ENCODE data around the gene ITIH5. TPM values are rescaled to one million over a fixed set of nuclear protein-coding genes. Genes with fewer than 3 reads are reported as not detected.

The ITIH5 gene
- total and polyA plus RNA-seq, 2 of the 13 experiments (the other 11 are each of a cell fraction or from before 2014, with no cell fraction given), result 4.7 to 8.9 TPM

GRCh38 chr10:7686351-7687171 is 19.8 kb upstream of the ITIH5 start (continued):
- TF ChIP-seq ZNF468 (CRISPR knock-in tag; IDR thresholded peaks at IDR 0.05) (no peak), ZNF460 (CRISPR knock-in tag; IDR thresholded peaks at IDR 0.05; ENCODE audit: borderline replicate concordance) (no peak), ZBTB14 (CRISPR knock-in tag; IDR thresholded peaks at IDR 0.05) (no peak), NR2F2 (IDR thresholded peaks at IDR 0.05; ENCODE audit: borderline replicate concordance, low read depth) (peak; percentile 95), IRF1 (CRISPR knock-in tag; IDR thresholded peaks at IDR 0.05; ENCODE audit: low read depth) (no peak), ZNF670 (CRISPR knock-in tag; IDR thresholded peaks at IDR 0.05; ENCODE audit: borderline replicate concordance) (no peak), ZNF781 (CRISPR knock-in tag; IDR thresholded peaks at IDR 0.05; ENCODE audit: borderline replicate concordance, not compliant biosample characterization) (no peak), SRF (IDR thresholded peaks at IDR 0.05; ENCODE audit: low read depth, low read length) (no peak), ZFP90 (CRISPR knock-in tag; IDR thresholded peaks at IDR 0.05; ENCODE audit: borderline replicate concordance) (no peak; the same call in 1 of the 2 replicates), PCBP2 (optimal IDR thresholded peaks at IDR 0.05; ENCODE audit: low read depth, low read length, poor library complexity, severe bottlenecking) (no peak), DBP (CRISPR knock-in tag; IDR thresholded peaks at IDR 0.05; ENCODE audit: not compliant biosample characterization) (no peak), ZNF678 (CRISPR knock-in tag; IDR thresholded peaks at IDR 0.05) (no peak), ZNF687 (CRISPR knock-in tag; IDR thresholded peaks at IDR 0.05) (no peak), SMARCE1 (IDR thresholded peaks at IDR 0.05; ENCODE audit: borderline replicate concordance) (no peak), ZNF724P (CRISPR knock-in tag; IDR thresholded peaks at IDR 0.05; ENCODE audit: borderline replicate concordance) (no peak)
- TF ChIP-seq, protein P1, sequence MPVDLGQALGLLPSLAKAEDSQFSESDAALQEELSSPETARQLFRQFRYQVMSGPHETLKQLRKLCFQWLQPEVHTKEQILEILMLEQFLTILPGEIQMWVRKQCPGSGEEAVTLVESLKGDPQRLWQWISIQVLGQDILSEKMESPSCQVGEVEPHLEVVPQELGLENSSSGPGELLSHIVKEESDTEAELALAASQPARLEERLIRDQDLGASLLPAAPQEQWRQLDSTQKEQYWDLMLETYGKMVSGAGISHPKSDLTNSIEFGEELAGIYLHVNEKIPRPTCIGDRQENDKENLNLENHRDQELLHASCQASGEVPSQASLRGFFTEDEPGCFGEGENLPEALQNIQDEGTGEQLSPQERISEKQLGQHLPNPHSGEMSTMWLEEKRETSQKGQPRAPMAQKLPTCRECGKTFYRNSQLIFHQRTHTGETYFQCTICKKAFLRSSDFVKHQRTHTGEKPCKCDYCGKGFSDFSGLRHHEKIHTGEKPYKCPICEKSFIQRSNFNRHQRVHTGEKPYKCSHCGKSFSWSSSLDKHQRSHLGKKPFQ (CRISPR knock-in tag; IDR thresholded peaks at IDR 0.05; ENCODE audit: insufficient replicate concordance), result no peak
- TF ChIP-seq, protein P2, sequence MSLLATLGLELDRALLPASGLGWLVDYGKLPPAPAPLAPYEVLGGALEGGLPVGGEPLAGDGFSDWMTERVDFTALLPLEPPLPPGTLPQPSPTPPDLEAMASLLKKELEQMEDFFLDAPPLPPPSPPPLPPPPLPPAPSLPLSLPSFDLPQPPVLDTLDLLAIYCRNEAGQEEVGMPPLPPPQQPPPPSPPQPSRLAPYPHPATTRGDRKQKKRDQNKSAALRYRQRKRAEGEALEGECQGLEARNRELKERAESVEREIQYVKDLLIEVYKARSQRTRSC (CRISPR knock-in tag; IDR thresholded peaks at IDR 0.05; ENCODE audit: low read depth), result no peak
